Mucosa of descending colon (tissue), 3 donors: Measurements from ENCODE around the gene CD151. TPM values are rescaled to one million over a fixed set of nuclear protein-coding genes. Genes with fewer than 3 reads are reported as not detected.

Experiments
- ATAC-seq: fragments of 200-7000 bp; cut with Tn5 transposase; one replicate; pipeline ENCODE4 v1.9.1; 2020; ENCODE audit warnings: mild to moderate bottlenecking, moderate library complexity
- DNase-seq, 3 donors: peaks; one replicate each; pipeline ENCODE4 v3.0.0-alpha.2; 2020
- H3K36me3 ChIP-seq: fragments of 200-600 bp; one replicate; pipeline ENCODE4 v1.8.0; 2021; ENCODE audit warnings: low read depth, mild to moderate bottlenecking
- H3K4me1 ChIP-seq: fragments of 200-600 bp; one replicate; pipeline ENCODE4 v1.8.0; 2021; ENCODE audit warnings: low read depth, mild to moderate bottlenecking
- H3K4me3 ChIP-seq: fragments of 200-600 bp; one replicate; pipeline ENCODE4 v1.8.0; 2021; ENCODE audit warnings: mild to moderate bottlenecking
- H3K9me3 ChIP-seq: fragments of 200-600 bp; one replicate; pipeline ENCODE4 v1.8.0; 2021; ENCODE audit warnings: mild to moderate bottlenecking
- intact Hi-C, 2 donors: fragments of 100-400 bp; cut with DNase I in 1 of 2; cut with micrococcal nuclease in 1 of 2; formaldehyde crosslinking; loops; one replicate each; pipeline versions ENCODE4 v1.11.0 to v1.11.1; 2022; cut with DNase I, micrococcal nuclease
- total RNA-seq, 3 donors: library from RNA; stranded (reverse); fragmentation: NEBNext Ultra II Directional in 2 of 3; extraction: Animal tissue kit (Norgen Biotek cat#: 25700) in 2 of 3; gene quantifications; one replicate each; pipeline versions ENCODE4 v1.2.1 to v1.2.4, GENCODE V29; 2021 to 2023
- TF ChIP-seq, protein P1 (sequence below): fragments of 200-600 bp; IDR thresholded peaks from one replicate; pipeline ENCODE4 v1.8.0; 2022; ENCODE audit warnings: antibody characterized with exemption, mild to moderate bottlenecking
- donor health status: DM: no; HTN: no; CAD: no; lungs with moderate emphysema.
- donor health status: DM: no; HTN: no; CAD: no.
- donor health status: DM: no; HTN: yes; CAD: no.

Gene CD151
- total RNA-seq, 3 donors from 2014 or later: 364 to 415 (median 378) TPM

DNA sequence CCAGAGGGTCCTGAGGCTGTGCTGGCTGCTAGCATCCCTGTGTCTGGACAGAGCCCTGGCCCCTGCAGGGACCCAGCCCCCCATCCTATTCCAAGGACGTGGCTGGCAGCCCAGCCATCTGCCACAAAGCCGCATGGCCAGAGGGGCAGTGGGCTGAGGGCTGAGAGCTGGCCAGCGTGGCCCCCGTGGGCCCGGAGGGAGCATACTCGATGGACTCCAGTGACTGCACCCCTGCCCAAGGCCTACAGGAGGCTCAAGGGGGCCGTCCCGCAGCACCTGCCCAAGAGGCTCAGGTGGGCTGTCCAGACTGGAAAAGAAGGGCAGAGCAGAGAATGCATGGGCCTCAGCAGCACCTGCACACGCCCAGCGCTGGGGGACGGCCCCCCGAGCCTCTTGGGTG, 23.0 kb downstream of the CD151 start:
- H3K9me3 ChIP-seq: no peaks in the 10 kb centered on the region
- intact Hi-C loops: no loop called here
- no peak for DNase-seq
- no peaks in the 10 kb centered on the region for H3K36me3 ChIP-seq
- TF ChIP-seq, protein P1, sequence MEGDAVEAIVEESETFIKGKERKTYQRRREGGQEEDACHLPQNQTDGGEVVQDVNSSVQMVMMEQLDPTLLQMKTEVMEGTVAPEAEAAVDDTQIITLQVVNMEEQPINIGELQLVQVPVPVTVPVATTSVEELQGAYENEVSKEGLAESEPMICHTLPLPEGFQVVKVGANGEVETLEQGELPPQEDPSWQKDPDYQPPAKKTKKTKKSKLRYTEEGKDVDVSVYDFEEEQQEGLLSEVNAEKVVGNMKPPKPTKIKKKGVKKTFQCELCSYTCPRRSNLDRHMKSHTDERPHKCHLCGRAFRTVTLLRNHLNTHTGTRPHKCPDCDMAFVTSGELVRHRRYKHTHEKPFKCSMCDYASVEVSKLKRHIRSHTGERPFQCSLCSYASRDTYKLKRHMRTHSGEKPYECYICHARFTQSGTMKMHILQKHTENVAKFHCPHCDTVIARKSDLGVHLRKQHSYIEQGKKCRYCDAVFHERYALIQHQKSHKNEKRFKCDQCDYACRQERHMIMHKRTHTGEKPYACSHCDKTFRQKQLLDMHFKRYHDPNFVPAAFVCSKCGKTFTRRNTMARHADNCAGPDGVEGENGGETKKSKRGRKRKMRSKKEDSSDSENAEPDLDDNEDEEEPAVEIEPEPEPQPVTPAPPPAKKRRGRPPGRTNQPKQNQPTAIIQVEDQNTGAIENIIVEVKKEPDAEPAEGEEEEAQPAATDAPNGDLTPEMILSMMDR: no peak
- no peak for ATAC-seq
- H3K4me3 ChIP-seq: no peak overlapping the region
- peaks cover 7% of the 10 kb centered on the region for H3K4me1 ChIP-seq

DNA sequence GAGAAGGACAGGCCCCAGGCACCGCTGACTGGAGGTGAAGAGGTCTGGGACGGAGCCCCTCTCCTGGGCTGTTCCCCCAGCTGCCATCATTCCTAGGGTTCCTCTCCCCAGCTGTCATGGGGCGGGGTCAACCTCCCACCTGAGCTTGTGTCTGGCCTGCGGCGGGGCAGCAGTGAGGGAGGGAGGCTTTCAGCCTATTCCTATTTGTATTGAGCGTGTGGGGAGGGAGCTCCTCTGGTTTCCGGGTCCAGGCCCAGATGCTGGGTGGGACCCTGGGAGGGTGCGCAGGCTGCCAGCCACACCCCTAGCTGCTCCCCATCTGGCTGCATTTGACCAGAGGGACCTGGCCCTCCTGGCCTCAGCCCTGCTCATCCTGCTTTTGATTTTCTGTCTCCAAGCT, 23.6 kb downstream of the CD151 start:
- H3K4me1 ChIP-seq: peaks cover 7% of the 10 kb centered on the region
- intact Hi-C loops: no loop called here
- peak; percentile 40 for ATAC-seq
- TF ChIP-seq, protein P1: no peak
- no peak overlapping the region for H3K4me3 ChIP-seq
- DNase-seq: no peak
- H3K36me3 ChIP-seq: no peaks in the 10 kb centered on the region
- no peaks in the 10 kb centered on the region for H3K9me3 ChIP-seq

DNA sequence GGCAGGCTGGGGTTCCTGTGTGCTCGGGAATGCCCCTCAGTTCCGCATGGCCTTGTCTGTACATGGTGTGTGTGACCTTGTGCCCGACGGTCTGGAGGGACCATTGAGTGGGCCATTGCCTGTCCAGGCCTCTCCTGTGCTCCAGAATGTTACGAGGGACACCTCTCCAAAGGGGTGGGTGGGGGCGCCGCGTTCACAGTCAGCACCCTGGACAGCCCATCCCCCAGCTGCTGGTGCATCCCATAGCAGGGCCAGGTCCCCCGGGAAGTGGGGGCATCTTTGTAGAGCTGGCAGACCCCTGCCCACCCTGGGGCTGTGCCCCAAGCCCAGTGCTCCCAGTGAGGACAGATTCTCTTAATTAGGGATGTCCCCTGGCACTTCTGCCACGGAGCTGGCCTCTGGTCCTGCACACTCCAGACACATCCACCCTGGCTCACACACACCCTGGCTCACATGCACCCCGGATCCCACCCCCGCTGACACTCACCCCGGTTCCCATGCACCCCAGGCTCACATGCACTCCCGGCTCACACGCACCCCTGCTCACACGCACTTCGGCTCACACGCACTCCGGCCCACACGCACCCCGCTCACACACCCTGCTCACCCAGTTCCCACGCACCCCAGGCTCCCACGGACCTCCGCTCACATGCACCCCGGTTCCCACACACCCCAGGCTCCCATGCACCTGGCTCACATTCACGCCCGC, 25.5 kb downstream of the CD151 start:
- TF ChIP-seq, protein P1: no peak
- no peaks in the 10 kb centered on the region for H3K9me3 ChIP-seq
- DNase-seq (no peak), ATAC-seq (no peak)
- H3K36me3 ChIP-seq: no peaks in the 10 kb centered on the region
- H3K4me1 ChIP-seq: peaks cover 7% of the 10 kb centered on the region
- H3K4me3 ChIP-seq: no peak overlapping the region
- intact Hi-C loops: no loop called here

DNA sequence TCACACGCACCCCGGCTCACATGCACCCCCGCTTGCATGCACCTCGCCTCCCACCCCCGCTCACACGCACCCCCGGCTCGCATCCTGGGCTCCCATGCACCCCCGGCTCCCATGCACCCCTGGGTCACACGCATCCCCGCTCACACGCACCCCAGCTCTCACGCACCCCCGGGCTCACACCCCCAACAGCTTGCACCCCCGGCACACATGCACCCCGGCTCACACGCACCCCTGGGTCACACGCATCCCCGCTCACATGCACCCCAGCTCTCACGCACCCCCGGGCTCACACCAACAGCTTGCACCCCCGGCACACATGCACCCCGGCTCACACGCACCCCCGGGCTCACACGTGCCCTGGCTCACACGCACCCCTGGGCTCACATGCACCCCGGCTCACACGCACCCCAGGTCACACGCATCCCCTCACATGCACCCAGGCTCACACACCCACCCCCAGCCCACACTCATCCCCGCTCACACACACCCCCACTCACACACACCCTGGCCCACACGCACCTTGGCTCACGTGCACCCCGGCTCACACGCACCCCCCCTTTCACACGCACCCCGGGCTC, 26.1 kb downstream of the CD151 start:
- no peaks in the 10 kb centered on the region for H3K36me3 ChIP-seq
- TF ChIP-seq, protein P1: no peak
- intact Hi-C loops: no loop called here
- no peaks in the 10 kb centered on the region for H3K9me3 ChIP-seq
- no peak for DNase-seq
- H3K4me1 ChIP-seq: peaks cover 7% of the 10 kb centered on the region
- no peak overlapping the region for H3K4me3 ChIP-seq
- ATAC-seq: no peak

DNA sequence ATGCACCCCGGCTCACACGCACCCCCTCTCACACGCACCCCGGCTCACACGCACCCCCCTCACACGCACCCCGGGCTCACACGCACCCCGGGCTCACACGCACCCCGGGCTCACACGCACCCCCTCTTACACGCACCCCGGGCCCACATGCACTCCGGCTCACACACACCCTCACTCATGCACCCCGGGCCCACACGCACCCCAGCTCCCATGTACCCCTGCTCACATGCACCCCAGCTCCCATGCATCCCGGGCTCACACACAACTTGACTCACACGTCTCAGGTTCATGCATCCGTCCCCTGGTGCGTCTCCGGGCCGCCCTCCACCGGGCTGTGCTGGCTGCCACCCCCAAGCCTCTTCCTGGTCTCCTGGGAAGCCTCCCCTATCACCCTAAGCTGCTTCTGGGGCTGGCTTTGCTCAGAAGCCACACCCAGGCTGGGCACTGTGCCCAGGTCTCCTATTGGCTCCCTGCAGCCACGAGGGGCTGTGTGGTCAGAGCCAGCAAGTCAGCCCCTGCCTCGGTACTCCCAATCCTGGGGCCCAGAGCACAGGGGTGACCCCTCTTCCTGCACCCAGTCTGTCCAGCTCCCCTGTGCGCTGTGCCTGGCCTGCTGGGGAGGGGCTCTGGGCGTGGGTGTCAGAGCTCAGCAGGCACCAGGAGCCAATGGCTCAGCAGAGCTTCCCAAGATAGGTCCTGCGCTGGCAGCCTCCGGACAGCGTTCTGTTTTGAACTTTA, 26.8 kb downstream of the CD151 start:
- peak; percentile 82 to 88 (median 83) for DNase-seq
- no peaks in the 10 kb centered on the region for H3K36me3 ChIP-seq
- H3K9me3 ChIP-seq: no peaks in the 10 kb centered on the region
- intact Hi-C loops: no loop called here
- TF ChIP-seq, protein P1: no peak
- peak; percentile 72 for ATAC-seq
- no peak overlapping the region for H3K4me3 ChIP-seq
- H3K4me1 ChIP-seq: peaks cover 7% of the 10 kb centered on the region
